Calu3 (cell line): ENCODE measurements around the gene MUSTN1. TPM values are rescaled to one million over a fixed set of nuclear protein-coding genes. Genes with fewer than 3 reads are reported as not detected.

Experiments used
- BruUV-seq: library from RNA; stranded (reverse); fragments of 400-500 nt; replicated peaks from 2 replicates; lab custom pipeline; 2021; lab: Mats Ljungman, UMichigan
- CTCF ChIA-PET: fragments of 300-600 bp; sonication (Branson Sonifier 250); formaldehyde crosslinking; loops from one replicate; lab custom pipeline; 2022; ENCODE audit warnings: antibody characterized with exemption; lab: Charles Lee
- DNase-seq: peaks from one replicate; pipeline ENCODE4 v3.0.0; 2022
- H3K27ac Mint-ChIP-seq: one replicate; pipeline ENCODE4 v1.8.0; 2022; ENCODE audit warnings: mixed read lengths; ENCODE audit not compliant: unreplicated experiment
- H3K27me3 Mint-ChIP-seq: one replicate; pipeline ENCODE4 v1.8.0; 2022; ENCODE audit warnings: mixed read lengths; ENCODE audit not compliant: unreplicated experiment
- H3K36me3 Mint-ChIP-seq: one replicate; pipeline ENCODE4 v1.8.0; 2022; ENCODE audit warnings: mild to moderate bottlenecking, moderate library complexity, mixed read lengths; ENCODE audit not compliant: insufficient read depth, unreplicated experiment
- H3K4me1 Mint-ChIP-seq: one replicate; pipeline ENCODE4 v1.8.0; 2022; ENCODE audit warnings: mild to moderate bottlenecking, low read depth, mixed read lengths; ENCODE audit not compliant: unreplicated experiment
- H3K4me3 Mint-ChIP-seq: one replicate; pipeline ENCODE4 v1.8.0; 2022; ENCODE audit warnings: mild to moderate bottlenecking, low read depth, moderate library complexity, mixed read lengths; ENCODE audit not compliant: unreplicated experiment
- H3K9me3 Mint-ChIP-seq: one replicate; pipeline ENCODE4 v1.8.0; 2022; ENCODE audit warnings: low read depth, mixed read lengths; ENCODE audit not compliant: unreplicated experiment
- CTCF ChIP-seq: fragments of 200-600 bp; IDR thresholded peaks from one replicate; pipeline ENCODE4 v1.8.0; 2022; ENCODE audit warnings: antibody characterized with exemption; ENCODE audit not compliant: unreplicated experiment
- intact Hi-C: fragments of 100-400 bp; cut with micrococcal nuclease; formaldehyde crosslinking; loops from one replicate; pipeline ENCODE4 v1.10.0; 2022; ENCODE audit not compliant: unreplicated experiment
- microRNA-seq: library from miRNA; unstranded; fragments of <30 nt; microRNA quantifications from one replicate; pipeline ENCODE4 v1.2.0, GENCODE V29; 2022
- total RNA-seq: library from RNA; stranded (reverse); gene quantifications from 2 replicates; pipeline ENCODE4 v1.2.3, GENCODE V29; 2022

MUSTN1 gene
- total RNA-seq, 1 experiment from 2014 or later, result 0.66 TPM

GRCh38 chr3:52784021-52784621 lies 50.7 kb downstream of the MUSTN1 start:
- no peak for DNase-seq
- no peak overlapping the region for H3K4me3 Mint-ChIP-seq
- no peaks in the 10 kb centered on the region for H3K9me3 Mint-ChIP-seq
- no peak for TF ChIP-seq CTCF
- H3K27ac Mint-ChIP-seq, result no peak overlapping the region
- no TSS peak for BruUV-seq
- CTCF ChIA-PET, result no interaction called here
- intact Hi-C loops, result no loop called here
- no peaks in the 10 kb centered on the region for H3K4me1 Mint-ChIP-seq
- peaks cover 69% of the 10 kb centered on the region for H3K27me3 Mint-ChIP-seq
- no peaks in the 10 kb centered on the region for H3K36me3 Mint-ChIP-seq

- Mint-ChIP-seq H3K27me3 (peaks cover 59% of the 10 kb centered on the region), H3K4me1 (peaks cover 4% of the 10 kb centered on the region), H3K27ac (no peak overlapping the region), H3K36me3 (no peaks in the 10 kb centered on the region), H3K9me3 (no peaks in the 10 kb centered on the region), H3K4me3 (no peak overlapping the region)
- intact Hi-C loops, result no loop called here
- BruUV-seq, result no TSS peak
- DNase-seq, result no peak
- CTCF ChIA-PET, result no interaction called here
- no peak for TF ChIP-seq CTCF
Measured at GRCh38 chr3:52783211-52783555, 51.6 kb downstream of the MUSTN1 start.

Small RNAs within 50 kb of the gene (microRNA-seq; reads per million reads assigned to microRNA genes)
- gene MIR8064, result not detected

Other genes with a start within 250 kb of the MUSTN1 start
- 48.5 and 54.9 TPM in 2 replicates for gene PBRM1, start 149.1 kb downstream of the MUSTN1 start, total RNA-seq
- 113 and 118 TPM in 2 replicates for gene GNL3, start 149.0 kb downstream of the MUSTN1 start, total RNA-seq
- 36.2 and 40.3 TPM in 2 replicates for gene GLT8D1, start 129.2 kb downstream of the MUSTN1 start, total RNA-seq
- 147 and 151 TPM in 2 replicates for gene SPCS1, start 128.9 kb downstream of the MUSTN1 start, total RNA-seq
- gene NEK4, start 64.1 kb downstream of the MUSTN1 start, total RNA-seq, result 31.9 and 33.8 TPM in 2 replicates
- gene ITIH1, start 57.4 kb downstream of the MUSTN1 start, total RNA-seq, result 0.47 and 1.0 TPM in 2 replicates
- gene ITIH3, start 40.2 kb downstream of the MUSTN1 start, total RNA-seq, result not detected in 2 replicates
- 1.6 and 3.0 TPM in 2 replicates for gene ITIH4, start 4.3 kb downstream of the MUSTN1 start, total RNA-seq
- 11.7 and 13.3 TPM in 2 replicates for gene STIMATE, start 62.5 kb upstream of the MUSTN1 start, total RNA-seq
- 36.6 and 37.6 TPM in 2 replicates for gene SFMBT1, start 211.1 kb upstream of the MUSTN1 start, total RNA-seq